ENCODE measurements around the gene MRM2. TPM values are rescaled to one million over a fixed set of nuclear protein-coding genes. Genes with fewer than 3 reads are reported as not detected.
A peak's percentile ranks its signal among the peaks of the same experiment; 100 is the strongest.

The MRM2 gene
- total RNA-seq, 1 experiment from 2014 or later = 49.9 TPM

DNA sequence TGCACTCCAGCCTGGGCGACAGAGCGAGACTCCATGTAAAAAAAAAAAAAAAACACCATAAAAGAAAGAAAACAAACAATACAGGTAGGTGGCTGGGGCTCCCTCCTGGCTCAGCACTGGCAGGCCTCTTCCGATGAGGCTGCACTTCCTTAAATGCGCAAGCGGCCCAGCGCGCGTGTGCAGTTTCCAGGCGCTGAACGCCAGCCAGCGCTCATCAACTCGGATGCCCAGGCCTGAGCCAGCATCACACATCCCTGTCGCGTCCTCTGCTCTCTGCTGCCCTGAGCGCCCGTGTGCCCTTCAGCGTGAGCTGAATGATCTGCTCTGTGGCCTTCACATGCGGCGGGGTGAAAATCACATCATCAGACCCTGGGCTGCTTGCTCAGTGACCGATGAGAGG, 31.9 kb upstream of the MRM2 start:
- TF ChIP-seq, protein P1, sequence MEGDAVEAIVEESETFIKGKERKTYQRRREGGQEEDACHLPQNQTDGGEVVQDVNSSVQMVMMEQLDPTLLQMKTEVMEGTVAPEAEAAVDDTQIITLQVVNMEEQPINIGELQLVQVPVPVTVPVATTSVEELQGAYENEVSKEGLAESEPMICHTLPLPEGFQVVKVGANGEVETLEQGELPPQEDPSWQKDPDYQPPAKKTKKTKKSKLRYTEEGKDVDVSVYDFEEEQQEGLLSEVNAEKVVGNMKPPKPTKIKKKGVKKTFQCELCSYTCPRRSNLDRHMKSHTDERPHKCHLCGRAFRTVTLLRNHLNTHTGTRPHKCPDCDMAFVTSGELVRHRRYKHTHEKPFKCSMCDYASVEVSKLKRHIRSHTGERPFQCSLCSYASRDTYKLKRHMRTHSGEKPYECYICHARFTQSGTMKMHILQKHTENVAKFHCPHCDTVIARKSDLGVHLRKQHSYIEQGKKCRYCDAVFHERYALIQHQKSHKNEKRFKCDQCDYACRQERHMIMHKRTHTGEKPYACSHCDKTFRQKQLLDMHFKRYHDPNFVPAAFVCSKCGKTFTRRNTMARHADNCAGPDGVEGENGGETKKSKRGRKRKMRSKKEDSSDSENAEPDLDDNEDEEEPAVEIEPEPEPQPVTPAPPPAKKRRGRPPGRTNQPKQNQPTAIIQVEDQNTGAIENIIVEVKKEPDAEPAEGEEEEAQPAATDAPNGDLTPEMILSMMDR (IDR thresholded peaks at IDR 0.05) = no peak
- TF ChIP-seq SIN3A (IDR thresholded peaks at IDR 0.05; ENCODE audit: borderline replicate concordance, insufficient read depth, low read depth, low read length) (no peak), TCF7L2 (IDR thresholded peaks at IDR 0.05; ENCODE audit: low read depth, low read length) (no peak)
- TF ChIP-seq, protein P2, sequence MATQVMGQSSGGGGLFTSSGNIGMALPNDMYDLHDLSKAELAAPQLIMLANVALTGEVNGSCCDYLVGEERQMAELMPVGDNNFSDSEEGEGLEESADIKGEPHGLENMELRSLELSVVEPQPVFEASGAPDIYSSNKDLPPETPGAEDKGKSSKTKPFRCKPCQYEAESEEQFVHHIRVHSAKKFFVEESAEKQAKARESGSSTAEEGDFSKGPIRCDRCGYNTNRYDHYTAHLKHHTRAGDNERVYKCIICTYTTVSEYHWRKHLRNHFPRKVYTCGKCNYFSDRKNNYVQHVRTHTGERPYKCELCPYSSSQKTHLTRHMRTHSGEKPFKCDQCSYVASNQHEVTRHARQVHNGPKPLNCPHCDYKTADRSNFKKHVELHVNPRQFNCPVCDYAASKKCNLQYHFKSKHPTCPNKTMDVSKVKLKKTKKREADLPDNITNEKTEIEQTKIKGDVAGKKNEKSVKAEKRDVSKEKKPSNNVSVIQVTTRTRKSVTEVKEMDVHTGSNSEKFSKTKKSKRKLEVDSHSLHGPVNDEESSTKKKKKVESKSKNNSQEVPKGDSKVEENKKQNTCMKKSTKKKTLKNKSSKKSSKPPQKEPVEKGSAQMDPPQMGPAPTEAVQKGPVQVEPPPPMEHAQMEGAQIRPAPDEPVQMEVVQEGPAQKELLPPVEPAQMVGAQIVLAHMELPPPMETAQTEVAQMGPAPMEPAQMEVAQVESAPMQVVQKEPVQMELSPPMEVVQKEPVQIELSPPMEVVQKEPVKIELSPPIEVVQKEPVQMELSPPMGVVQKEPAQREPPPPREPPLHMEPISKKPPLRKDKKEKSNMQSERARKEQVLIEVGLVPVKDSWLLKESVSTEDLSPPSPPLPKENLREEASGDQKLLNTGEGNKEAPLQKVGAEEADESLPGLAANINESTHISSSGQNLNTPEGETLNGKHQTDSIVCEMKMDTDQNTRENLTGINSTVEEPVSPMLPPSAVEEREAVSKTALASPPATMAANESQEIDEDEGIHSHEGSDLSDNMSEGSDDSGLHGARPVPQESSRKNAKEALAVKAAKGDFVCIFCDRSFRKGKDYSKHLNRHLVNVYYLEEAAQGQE (IDR thresholded peaks at IDR 0.05; ENCODE audit: insufficient read depth in 1 of 2, low read depth in 2 of 2, low read length in 1 of 2) = no peak
- no peak overlapping the region for H3K27ac ChIP-seq (ENCODE audit: low read length)
- ChIA-PET POLR2A (no interaction called here), CTCF (no interaction called here)
- no peak overlapping the region for H3K4me3 ChIP-seq (ENCODE audit: low read depth in 2 of 2, low read length in 2 of 2)
- in situ Hi-C loops (cut with HindIII; ENCODE audit: low pct_unique_long_range_greater_than_20kb, low sequenced_read_pairs) (no loop called here), intact Hi-C loops (cut with micrococcal nuclease; ENCODE audit: unreplicated experiment) (no loop called here)
- H3K27me3 ChIP-seq (ENCODE audit: control insufficient read depth, insufficient read depth, low read length) = no peaks in the 10 kb centered on the region
- H3K36me3 ChIP-seq (ENCODE audit: control insufficient read depth, insufficient read depth, low read length) = no peaks in the 10 kb centered on the region
- H3K4me1 ChIP-seq (ENCODE audit: control insufficient read depth, insufficient read depth, low read length) = peaks cover 7% of the 10 kb centered on the region
- no TSS peak for BruUV-seq (replicated peaks)
- ATAC-seq (no peak), DNase-seq (ENCODE audit: low read depth, low spot score) (no peak)
- no peaks in the 10 kb centered on the region for H3K9me3 ChIP-seq (ENCODE audit: control insufficient read depth, insufficient read depth, low read depth, low read length)

GRCh38 chr7:2272031-2272430, 30.0 kb upstream of the MRM2 start:
- in situ Hi-C loops (cut with HindIII; ENCODE audit: low pct_unique_long_range_greater_than_20kb, low sequenced_read_pairs) = no loop called here
- intact Hi-C loops (cut with micrococcal nuclease; ENCODE audit: unreplicated experiment) = no loop called here
- ATAC-seq (no peak), DNase-seq (ENCODE audit: low read depth, low spot score) (no peak)
- peaks cover 7% of the 10 kb centered on the region for H3K4me1 ChIP-seq (ENCODE audit: control insufficient read depth, insufficient read depth, low read length)
- H3K27ac ChIP-seq (ENCODE audit: low read length) = no peak overlapping the region
- no peaks in the 10 kb centered on the region for H3K9me3 ChIP-seq (ENCODE audit: control insufficient read depth, insufficient read depth, low read depth, low read length)
- ChIA-PET CTCF (interaction anchor here (0.7 kb wide), 1 partner anchor 110 kb away, joined by 5 read pairs; no protein-coding TSS in a partner anchor), POLR2A (no interaction called here)
- TSS peak; percentile 53 for BruUV-seq (replicated peaks)
- no peaks in the 10 kb centered on the region for H3K36me3 ChIP-seq (ENCODE audit: control insufficient read depth, insufficient read depth, low read length)
- TF ChIP-seq, protein P2 (IDR thresholded peaks at IDR 0.05; ENCODE audit: insufficient read depth in 1 of 2, low read depth in 2 of 2, low read length in 1 of 2) = no peak
- TF ChIP-seq, protein P1 (IDR thresholded peaks at IDR 0.05) = no peak
- H3K4me3 ChIP-seq (ENCODE audit: low read depth in 2 of 2, low read length in 2 of 2) = no peak overlapping the region
- H3K27me3 ChIP-seq (ENCODE audit: control insufficient read depth, insufficient read depth, low read length) = no peaks in the 10 kb centered on the region
